Endothelial cell of umbilical vein (primary cell): Measurements from ENCODE around the gene GPR32. TPM values are rescaled to one million over a fixed set of nuclear protein-coding genes. Genes with fewer than 3 reads are reported as not detected.
A peak's percentile ranks its signal among the peaks of the same experiment; 100 is the strongest.

Experiments used
- BruUV-seq: library from RNA; stranded (reverse); fragments of 400-500 nt; replicated peaks from 2 replicates; lab custom pipeline; 2021; lab: Mats Ljungman, UMichigan
- CTCF ChIA-PET: fragments of 300-600, 350-600 bp; sonication (Branson Sonifier 250); formaldehyde crosslinking; loops from one replicate; lab custom pipeline; 2021; ENCODE audit warnings: antibody characterized with exemption, inconsistent platforms; lab: Charles Lee
- POLR2A ChIA-PET: fragments of 300-600, 350-600 bp; sonication (Branson Sonifier 250); formaldehyde crosslinking; loops from one replicate; lab custom pipeline; 2021; ENCODE audit warnings: antibody characterized with exemption, inconsistent platforms; lab: Charles Lee
- DNase-seq: peaks from one replicate; pipeline ENCODE4 v3.0.0-alpha.2; 2011; ENCODE audit warnings: low read depth, low spot score
- FAIRE-seq: peaks from 2 replicates; lab custom pipeline; 2011; peaks lifted over from hg19 to GRCh38; lab: Jason Lieb, UNC
- H2AFZ ChIP-seq: 2 replicates; pipeline ENCODE4 v1.6.0; 2012; ENCODE audit warnings: low read depth, low read length, control low read depth, inconsistent platforms
- H3K27ac ChIP-seq: 2 replicates; pipeline ENCODE4 v1.5.1; 2011; ENCODE audit warnings: low read depth, mild to moderate bottlenecking, control low read depth, low read length, moderate library complexity; ENCODE audit not compliant: insufficient read depth
- H3K27me3 ChIP-seq, 2 experiments: 2 replicates each; pipeline versions ENCODE4 v1.6.0 to v1.6.1; 2011; ENCODE audit warnings: low read length in 2 of 2, mixed read lengths in 1 of 2; ENCODE audit not compliant: control insufficient read depth in 2 of 2, insufficient read depth in 2 of 2
- H3K36me3 ChIP-seq, 2 experiments: 2 replicates in 1 of 2; 3 replicates in 1 of 2; pipeline ENCODE4 v1.5.1; 2011; ENCODE audit warnings: low read length in 2 of 2, mild to moderate bottlenecking in 1 of 2, moderate library complexity in 1 of 2; ENCODE audit not compliant: control insufficient read depth in 2 of 2, insufficient read depth in 2 of 2; ENCODE audit errors: extremely low read depth in 1 of 2
- H3K4me1 ChIP-seq: 3 replicates; pipeline ENCODE4 v1.5.1; 2011; ENCODE audit warnings: mild to moderate bottlenecking, low read length; ENCODE audit not compliant: control insufficient read depth, insufficient read depth; ENCODE audit errors: extremely low read depth
- H3K4me2 ChIP-seq: 2 replicates; pipeline ENCODE4 v1.6.1; 2011; ENCODE audit warnings: low read length, control low read depth, mixed read lengths; ENCODE audit not compliant: insufficient read depth
- H3K4me3 ChIP-seq, 3 experiments: fragments of 200-600 bp in 1 of 3; sonication (generic), shearing (Covaris generic) in 1 of 3; replicated peaks in 1 of 3; 2 replicates each; pipeline ENCODE4 v1.5.1; 2011 to 2016; ENCODE audit warnings: control low read depth in 3 of 3, low read length in 3 of 3, mild to moderate bottlenecking in 2 of 3, inconsistent platforms in 1 of 3, low read depth in 1 of 3, moderate library complexity in 1 of 3; ENCODE audit not compliant: insufficient read depth in 1 of 3
- H3K79me2 ChIP-seq: 2 replicates; pipeline ENCODE4 v1.6.0; 2012; ENCODE audit warnings: low read length, inconsistent platforms; ENCODE audit not compliant: control insufficient read depth, insufficient read depth
- H3K9ac ChIP-seq: replicated peaks from 2 replicates; pipeline ENCODE3; 2011; ENCODE audit warnings: low read length, control low read depth; ENCODE audit not compliant: insufficient read depth; ENCODE audit errors: extremely low read depth
- H3K9me1 ChIP-seq: replicated peaks from 3 replicates; pipeline ENCODE4 v1.6.0; 2011; ENCODE audit warnings: mild to moderate bottlenecking, low read length; ENCODE audit not compliant: control insufficient read depth, insufficient read depth; ENCODE audit errors: extremely low read depth
- H3K9me3 ChIP-seq: replicated peaks from 2 replicates; pipeline ENCODE4 v1.5.1; 2012; ENCODE audit warnings: low read length, inconsistent platforms; ENCODE audit not compliant: control insufficient read depth, insufficient read depth
- H4K20me1 ChIP-seq: replicated peaks from 2 replicates; pipeline ENCODE3; 2011; ENCODE audit warnings: mild to moderate bottlenecking, low read length; ENCODE audit not compliant: control insufficient read depth, insufficient read depth; ENCODE audit errors: extremely low read depth
- EZH2 ChIP-seq: IDR thresholded peaks from 2 replicates; pipeline ENCODE4 v1.6.1; 2012; ENCODE audit warnings: borderline replicate concordance, low read depth, mild to moderate bottlenecking, moderate library complexity, low read length, inconsistent platforms; ENCODE audit not compliant: severe bottlenecking
- FOS ChIP-seq: IDR thresholded peaks from 2 replicates; pipeline ENCODE4 v1.6.1; 2011; ENCODE audit warnings: mild to moderate bottlenecking, low read length, moderate library complexity, borderline replicate concordance; ENCODE audit not compliant: insufficient read depth
- GATA2 ChIP-seq: IDR thresholded peaks from 2 replicates; pipeline ENCODE4 v1.7.0; 2011; ENCODE audit warnings: low read depth, mild to moderate bottlenecking, moderate library complexity, mixed read lengths, low read length; ENCODE audit not compliant: insufficient read length, insufficient read depth
- JUN ChIP-seq: IDR thresholded peaks from 2 replicates; pipeline ENCODE4 v1.6.1; 2011; ENCODE audit warnings: borderline replicate concordance, low read depth; ENCODE audit not compliant: insufficient read length, insufficient read depth
- MYC ChIP-seq: IDR thresholded peaks from one replicate; pipeline ENCODE4 v1.6.1; 2011; ENCODE audit warnings: mild to moderate bottlenecking, low read depth, low read length
- POLR2A ChIP-seq: IDR thresholded peaks from 2 replicates; pipeline ENCODE4 v1.6.1; 2012; ENCODE audit warnings: low read depth, mild to moderate bottlenecking, control low read depth, low read length
- POLR2AphosphoS5 ChIP-seq: IDR thresholded peaks from 2 replicates; pipeline ENCODE4 v1.6.1; 2012; ENCODE audit warnings: low read depth, mild to moderate bottlenecking, control low read depth, low read length, moderate library complexity; ENCODE audit not compliant: insufficient read depth
- dilution Hi-C: fragments of 300-500 bp; cut with MboI; formaldehyde crosslinking; loops from one replicate; pipeline ENCODE4 v1.15.0; 2019; ENCODE audit warnings: low sequenced_read_pairs; ENCODE audit not compliant: extremely low pct_ligation_motif_present
- intact Hi-C: fragments of 100-400 bp; cut with micrococcal nuclease; formaldehyde crosslinking; loops from one replicate; pipeline ENCODE4 v1.10.0; 2022
- polyA plus RNA-seq, 4 experiments: library from polyadenylated mRNA; depleted of rRNA in 3 of 4; stranded (reverse) in 3 of 4; unstranded in 1 of 4; fragments of >200 nt; gene quantifications; 2 replicates each; pipeline versions ENCODE4 v1.2.1 to v1.2.3, GENCODE V29; 2011 to 2012; ENCODE audit warnings: missing spikeins in 1 of 4
- total RNA-seq: library from RNA; stranded (reverse); gene quantifications from 2 replicates; pipeline ENCODE4 v1.2.3, GENCODE V29; 2021
- TF ChIP-seq, protein P1 (sequence below), 2 donors: IDR thresholded peaks; 1 replicate in 1 of 2; 2 replicates in 1 of 2; pipeline ENCODE4 v1.5.1; 2011; ENCODE audit warnings: low read length in 2 of 2, mild to moderate bottlenecking in 2 of 2, moderate library complexity in 2 of 2, control low read depth in 1 of 2, inconsistent platforms in 1 of 2, low read depth in 1 of 2; ENCODE audit not compliant: insufficient read depth in 1 of 2; ENCODE audit errors: extremely low read depth in 1 of 2
- TF ChIP-seq, protein P2 (sequence below): IDR thresholded peaks from 2 replicates; pipeline ENCODE4 v1.6.1; 2011; ENCODE audit not compliant: insufficient read depth, insufficient read length

GPR32 gene
- total and polyA plus RNA-seq, 2 donors (not counting 3 experiments of a cell fraction or from before 2014, with no cell fraction given) = not detected

DNA sequence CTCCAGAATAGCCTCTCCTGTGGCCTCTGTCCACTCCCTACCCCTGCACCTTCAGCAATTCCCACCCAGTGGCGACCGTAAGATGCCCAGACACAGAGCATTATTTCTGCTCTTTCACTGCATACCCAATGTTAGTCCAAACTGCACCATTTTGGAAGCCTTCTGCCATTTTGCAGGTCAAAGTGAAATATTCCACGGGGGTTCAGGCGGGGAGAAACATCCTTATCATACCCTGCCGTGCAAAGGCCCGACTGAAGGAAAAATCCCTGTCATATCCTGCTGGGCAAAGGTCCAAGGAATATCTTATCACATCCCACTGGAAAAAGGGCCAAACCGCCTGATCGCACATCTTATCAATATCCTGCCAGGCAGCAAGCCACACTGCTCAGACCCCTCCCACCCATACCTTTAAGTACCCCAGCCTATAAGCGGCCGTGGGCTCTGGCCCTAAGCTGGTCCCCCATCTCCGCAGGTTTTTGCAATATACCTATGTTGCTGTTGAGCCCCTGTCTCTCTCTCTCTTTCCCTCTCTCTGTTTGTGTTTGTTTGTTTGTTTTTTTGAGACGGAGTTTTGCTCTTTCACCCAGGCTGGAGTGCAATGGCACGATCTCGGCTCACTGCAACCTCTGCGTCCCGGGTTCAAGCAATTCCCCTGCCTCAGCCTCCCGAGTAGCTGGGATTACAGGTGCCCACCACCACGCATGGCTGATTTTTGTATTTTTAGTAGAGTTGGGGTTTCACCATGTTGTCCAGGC is 28.9 kb upstream of the GPR32 start:
- Histone ChIP-seq H3K27me3 (peaks cover under 1 to 4% of the 10 kb centered on the region in 2 experiments), H3K4me1 (peaks cover 6% of the 10 kb centered on the region), H3K9me1 (no peaks in the 10 kb centered on the region), H2AFZ (no peak overlapping the region), H3K4me2 (peak overlapping the region; percentile 31), H3K4me3 (no peak overlapping the region), H3K9ac (no peak overlapping the region), H3K36me3 (no peaks in the 10 kb centered on the region), H4K20me1 (no peaks in the 10 kb centered on the region), H3K79me2 (no peaks in the 10 kb centered on the region), H3K9me3 (no peaks in the 10 kb centered on the region), H3K27ac (no peak overlapping the region)
- FAIRE-seq (no peak), DNase-seq (peak; percentile 73)
- POLR2A ChIA-PET = no interaction called here
- CTCF ChIA-PET = interaction anchor here (1.6 kb wide), 1 partner anchor 17 kb away, joined by 7 read pairs; no protein-coding TSS in a partner anchor
- intact Hi-C loops = no loop called here
- BruUV-seq = no TSS peak
- dilution Hi-C loops = no loop called here
- no peak for TF ChIP-seq EZH2
- TF ChIP-seq, protein P1, sequence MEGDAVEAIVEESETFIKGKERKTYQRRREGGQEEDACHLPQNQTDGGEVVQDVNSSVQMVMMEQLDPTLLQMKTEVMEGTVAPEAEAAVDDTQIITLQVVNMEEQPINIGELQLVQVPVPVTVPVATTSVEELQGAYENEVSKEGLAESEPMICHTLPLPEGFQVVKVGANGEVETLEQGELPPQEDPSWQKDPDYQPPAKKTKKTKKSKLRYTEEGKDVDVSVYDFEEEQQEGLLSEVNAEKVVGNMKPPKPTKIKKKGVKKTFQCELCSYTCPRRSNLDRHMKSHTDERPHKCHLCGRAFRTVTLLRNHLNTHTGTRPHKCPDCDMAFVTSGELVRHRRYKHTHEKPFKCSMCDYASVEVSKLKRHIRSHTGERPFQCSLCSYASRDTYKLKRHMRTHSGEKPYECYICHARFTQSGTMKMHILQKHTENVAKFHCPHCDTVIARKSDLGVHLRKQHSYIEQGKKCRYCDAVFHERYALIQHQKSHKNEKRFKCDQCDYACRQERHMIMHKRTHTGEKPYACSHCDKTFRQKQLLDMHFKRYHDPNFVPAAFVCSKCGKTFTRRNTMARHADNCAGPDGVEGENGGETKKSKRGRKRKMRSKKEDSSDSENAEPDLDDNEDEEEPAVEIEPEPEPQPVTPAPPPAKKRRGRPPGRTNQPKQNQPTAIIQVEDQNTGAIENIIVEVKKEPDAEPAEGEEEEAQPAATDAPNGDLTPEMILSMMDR (IDR thresholded peaks at IDR 0.05; ENCODE audit: extremely low read depth in 1 of 2, insufficient read depth in 1 of 2, low read depth in 1 of 2, low read length in 2 of 2) = no peak
- TF ChIP-seq JUN = no peak
- no peak for TF ChIP-seq MYC
- peak; percentile 33 for TF ChIP-seq POLR2AphosphoS5
- TF ChIP-seq, protein P2, sequence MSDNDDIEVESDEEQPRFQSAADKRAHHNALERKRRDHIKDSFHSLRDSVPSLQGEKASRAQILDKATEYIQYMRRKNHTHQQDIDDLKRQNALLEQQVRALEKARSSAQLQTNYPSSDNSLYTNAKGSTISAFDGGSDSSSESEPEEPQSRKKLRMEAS = no peak
- TF ChIP-seq POLR2A = no peak
- TF ChIP-seq GATA2 = peak; percentile 77
- no peak for TF ChIP-seq FOS
